IPS-20b (cell line): Measurements from ENCODE around the gene TP53INP2.

Experiments
- H3K27ac ChIP-seq: one replicate; pipeline ENCODE4 v1.5.1; 2013; ENCODE audit warnings: low read length
- H3K27me3 ChIP-seq: 2 replicates; pipeline ENCODE4 v1.6.1; 2013; ENCODE audit warnings: mild to moderate bottlenecking, low read length, inconsistent platforms; ENCODE audit not compliant: insufficient read depth
- H3K36me3 ChIP-seq: 2 replicates; pipeline ENCODE4 v1.6.1; 2013; ENCODE audit warnings: low read depth, mild to moderate bottlenecking, inconsistent platforms, low read length, moderate library complexity; ENCODE audit not compliant: insufficient read depth
- H3K4me1 ChIP-seq: 2 replicates; pipeline ENCODE4 v1.6.1; 2013; ENCODE audit warnings: mild to moderate bottlenecking, control low read depth, inconsistent platforms, low read length, moderate library complexity; ENCODE audit not compliant: insufficient read depth
- H3K4me3 ChIP-seq: 2 replicates; pipeline ENCODE4 v1.5.1; 2013; ENCODE audit warnings: mild to moderate bottlenecking, low read length, inconsistent platforms
- H3K9ac ChIP-seq: 2 replicates; pipeline ENCODE4 v1.6.1; 2013; ENCODE audit warnings: low read depth, mild to moderate bottlenecking, inconsistent platforms, low read length, moderate library complexity
- H3K9me3 ChIP-seq: 2 replicates; pipeline ENCODE4 v1.6.1; 2013; ENCODE audit warnings: mild to moderate bottlenecking, low read depth, low read length, inconsistent platforms; ENCODE audit not compliant: insufficient read depth

The TP53INP2 gene

GRCh38 chr20:34680586-34681175, 23.5 kb upstream of the TP53INP2 start:
- H3K27ac ChIP-seq, result no peak overlapping the region

GRCh38 chr20:34683667-34684066, 20.5 kb upstream of the TP53INP2 start:
- H3K9me3 ChIP-seq, result no peaks in the 10 kb centered on the region
- no peak overlapping the region for H3K4me3 ChIP-seq
- no peaks in the 10 kb centered on the region for H3K4me1 ChIP-seq
- H3K27ac ChIP-seq, result no peak overlapping the region
- H3K9ac ChIP-seq, result no peak overlapping the region
- H3K36me3 ChIP-seq, result no peaks in the 10 kb centered on the region
- H3K27me3 ChIP-seq, result no peaks in the 10 kb centered on the region

More at GRCh38 chr20:34680586-34681175, 23.5 kb upstream of the TP53INP2 start:
- Histone ChIP-seq H3K27me3 (no peaks in the 10 kb centered on the region), H3K4me3 (no peak overlapping the region), H3K36me3 (no peaks in the 10 kb centered on the region), H3K9ac (no peak overlapping the region), H3K9me3 (no peaks in the 10 kb centered on the region), H3K4me1 (no peaks in the 10 kb centered on the region)

DNA sequence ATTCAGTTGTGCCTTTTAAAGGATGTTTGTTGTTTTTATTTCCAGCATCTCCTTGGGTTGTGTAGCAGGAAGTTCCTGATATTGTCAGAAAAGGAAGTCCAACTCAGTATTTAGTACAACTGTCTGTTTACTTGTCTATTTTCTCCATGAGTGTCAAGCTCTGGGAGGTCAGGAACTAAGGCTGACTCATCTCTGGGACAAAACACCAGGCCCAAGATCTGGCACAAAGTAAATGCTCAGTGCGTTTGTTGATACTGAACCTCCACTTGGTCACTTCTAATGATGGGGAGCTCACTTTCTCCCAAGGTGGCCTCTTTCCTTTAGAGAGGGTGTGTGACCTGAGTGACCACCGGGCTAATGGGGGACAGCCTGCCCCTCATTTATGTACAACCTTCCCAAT, 14.7 kb upstream of the TP53INP2 start:
- no peak overlapping the region for H3K4me3 ChIP-seq
- H3K27me3 ChIP-seq, result no peaks in the 10 kb centered on the region
- no peak overlapping the region for H3K27ac ChIP-seq

DNA sequence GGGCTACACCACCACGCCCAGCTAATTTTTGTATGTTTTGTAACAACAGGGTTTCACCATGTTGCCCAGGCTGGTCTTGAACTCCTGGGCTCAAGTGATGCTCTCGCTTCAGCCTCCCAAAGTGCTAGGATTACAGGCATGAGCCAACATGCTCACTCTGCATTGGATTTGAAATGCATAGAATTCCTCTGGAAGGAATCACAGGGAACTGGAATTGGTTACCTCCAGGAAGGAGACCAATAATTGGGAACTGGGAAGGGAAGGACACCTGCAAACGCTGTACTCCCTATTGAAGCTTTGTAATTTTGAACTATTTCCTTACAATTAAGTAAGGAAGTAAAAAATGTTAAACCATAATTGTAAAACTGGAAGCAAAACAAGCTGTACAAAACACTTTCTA, 12.3 kb upstream of the TP53INP2 start:
- Histone ChIP-seq H3K27me3 (no peaks in the 10 kb centered on the region), H3K4me3 (no peak overlapping the region), H3K9ac (no peak overlapping the region), H3K4me1 (no peaks in the 10 kb centered on the region), H3K9me3 (no peaks in the 10 kb centered on the region), H3K36me3 (no peaks in the 10 kb centered on the region), H3K27ac (no peak overlapping the region)

More for the DNA sequence above, 14.7 kb upstream of the TP53INP2 start:
- no peak overlapping the region for H3K9ac ChIP-seq
- no peaks in the 10 kb centered on the region for H3K36me3 ChIP-seq
- H3K9me3 ChIP-seq, result no peaks in the 10 kb centered on the region
- H3K4me1 ChIP-seq, result no peaks in the 10 kb centered on the region

DNA sequence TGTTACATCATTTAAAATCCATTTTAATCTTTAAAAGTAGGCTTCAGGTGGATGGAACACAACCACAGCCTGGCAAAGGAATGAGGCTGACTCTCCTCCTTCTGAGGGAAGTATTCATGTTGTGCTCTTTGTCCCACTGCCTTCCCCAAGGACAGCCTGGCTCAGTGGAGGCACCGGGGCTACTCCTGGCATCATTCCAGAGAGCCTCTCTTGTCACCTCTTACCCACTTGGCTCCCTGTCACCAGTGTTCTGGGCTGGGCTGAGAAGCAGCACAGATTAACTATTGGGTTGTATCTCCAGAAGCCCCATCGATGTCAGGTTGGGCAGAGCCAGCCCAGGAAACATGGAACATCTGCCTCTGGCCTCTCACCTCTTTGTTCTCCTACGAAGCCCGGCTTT, 10.7 kb upstream of the TP53INP2 start:
- Histone ChIP-seq H3K27me3 (no peaks in the 10 kb centered on the region), H3K27ac (no peak overlapping the region), H3K9me3 (no peaks in the 10 kb centered on the region), H3K4me1 (no peaks in the 10 kb centered on the region), H3K4me3 (no peak overlapping the region), H3K9ac (no peak overlapping the region), H3K36me3 (no peaks in the 10 kb centered on the region)

- Histone ChIP-seq H3K4me3 (no peak overlapping the region), H3K27ac (no peak overlapping the region), H3K4me1 (no peaks in the 10 kb centered on the region), H3K36me3 (no peaks in the 10 kb centered on the region), H3K9ac (no peak overlapping the region), H3K9me3 (no peaks in the 10 kb centered on the region), H3K27me3 (peaks cover 30% of the 10 kb centered on the region)
These were observed 2.6 kb upstream of the TP53INP2 start for GRCh38 chr20:34701405-34702085.

- Histone ChIP-seq H3K36me3 (no peaks in the 10 kb centered on the region), H3K27ac (no peak overlapping the region), H3K9ac (no peak overlapping the region), H3K4me3 (peak overlapping the region; percentile 93), H3K9me3 (no peaks in the 10 kb centered on the region), H3K27me3 (peaks cover 42% of the 10 kb centered on the region), H3K4me1 (no peaks in the 10 kb centered on the region)
These were observed 1.1 kb upstream of the TP53INP2 start for GRCh38 chr20:34703061-34703423.

GRCh38 chr20:34703424-34704176, 544 bp upstream of the TP53INP2 start:
- Histone ChIP-seq H3K27me3 (peaks cover 48% of the 10 kb centered on the region), H3K4me3 (peak overlapping the region; percentile 93), H3K36me3 (no peaks in the 10 kb centered on the region), H3K9me3 (no peaks in the 10 kb centered on the region), H3K9ac (peak overlapping the region; percentile 82), H3K27ac (no peak overlapping the region), H3K4me1 (no peaks in the 10 kb centered on the region)

GRCh38 chr20:34705008-34705396, 858 bp downstream of the TP53INP2 start:
- Histone ChIP-seq H3K4me3 (peak overlapping the region; percentile 93), H3K9me3 (no peaks in the 10 kb centered on the region), H3K4me1 (no peaks in the 10 kb centered on the region), H3K36me3 (no peaks in the 10 kb centered on the region), H3K27me3 (peaks cover 59% of the 10 kb centered on the region), H3K9ac (peak overlapping the region; percentile 64; the same call in 1 of the 2 replicates), H3K27ac (no peak overlapping the region)

- Histone ChIP-seq H3K4me1 (0 out of 2 replicates have a peak, but pooled peaks cover 4% of the 10 kb centered on the region), H3K9ac (no peak overlapping the region), H3K27ac (no peak overlapping the region), H3K4me3 (peak overlapping the region; percentile 93; the same call in 1 of the 2 replicates), H3K36me3 (no peaks in the 10 kb centered on the region), H3K27me3 (peaks cover 65% of the 10 kb centered on the region), H3K9me3 (no peaks in the 10 kb centered on the region)
These were observed 1.5 kb downstream of the TP53INP2 start for GRCh38 chr20:34705397-34706301.

DNA sequence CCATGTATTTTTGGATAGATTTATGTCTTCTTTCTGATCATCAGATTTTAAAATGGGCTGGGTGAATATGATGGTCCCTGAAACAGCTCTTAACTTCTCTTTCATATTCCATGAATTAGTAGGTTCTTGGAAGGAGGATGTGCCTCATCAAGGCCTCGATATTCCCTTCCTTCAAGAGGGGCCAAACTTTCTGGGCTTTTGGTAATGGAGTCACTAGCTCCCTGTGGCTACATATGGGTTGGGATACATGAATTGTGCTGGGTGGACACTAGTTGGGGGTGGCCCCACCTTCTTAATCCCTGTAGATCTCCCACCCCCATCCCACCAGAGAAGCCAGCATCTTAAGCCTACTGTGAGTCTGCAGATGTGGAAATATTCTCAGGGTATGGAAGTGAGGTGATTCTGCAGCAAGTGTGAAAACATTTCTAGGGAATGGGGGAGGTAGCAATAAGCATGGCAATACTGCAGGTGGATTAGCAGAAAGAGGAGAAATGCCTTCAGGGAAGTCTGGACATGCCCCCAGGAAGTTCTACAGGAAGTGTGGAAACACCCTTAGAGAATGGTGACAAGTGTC, 2.2 kb downstream of the TP53INP2 start:
- H3K9ac ChIP-seq, result no peak overlapping the region
- no peak overlapping the region for H3K4me3 ChIP-seq
- H3K27me3 ChIP-seq, result peaks cover 72% of the 10 kb centered on the region
- H3K36me3 ChIP-seq, result no peaks in the 10 kb centered on the region
- H3K9me3 ChIP-seq, result no peaks in the 10 kb centered on the region
- 0 out of 2 replicates have a peak, but pooled peaks cover 4% of the 10 kb centered on the region for H3K4me1 ChIP-seq
- H3K27ac ChIP-seq, result no peak overlapping the region
